DND-41 (cell line): ENCODE data around the gene LMF1.

Experiments
- EZH2 ChIP-seq: IDR thresholded peaks from 3 replicates; pipeline ENCODE4 v1.6.1; 2012; ENCODE audit warnings: borderline replicate concordance, low read depth, mild to moderate bottlenecking, moderate library complexity, low read length, inconsistent platforms; ENCODE audit not compliant: severe bottlenecking
- TF ChIP-seq, protein P1 (sequence below): IDR thresholded peaks from 2 replicates; pipeline ENCODE4 v1.5.1; 2012; ENCODE audit warnings: borderline replicate concordance, low read length, moderate library complexity, mild to moderate bottlenecking; ENCODE audit not compliant: poor library complexity, severe bottlenecking; ENCODE audit errors: extremely low read depth

DNA sequence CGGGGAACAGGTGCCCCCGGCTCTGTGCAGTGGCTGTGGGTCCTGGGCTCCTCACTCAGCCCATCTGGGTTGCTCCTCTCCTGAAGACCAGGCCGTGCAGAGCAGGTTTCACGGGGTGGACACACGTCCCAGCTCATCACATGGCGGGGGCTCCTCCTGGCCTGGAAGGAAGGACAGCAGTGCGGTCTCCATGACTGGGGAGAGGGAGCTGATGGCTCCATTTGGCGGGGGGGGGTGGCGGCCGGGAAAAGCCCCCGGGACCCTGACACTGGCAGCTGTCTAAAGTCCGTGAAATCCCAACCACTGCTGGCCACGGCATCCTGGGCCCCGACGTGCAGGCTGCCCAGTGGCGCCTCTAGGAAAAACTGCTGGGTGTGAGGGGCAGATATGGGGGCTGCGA, 29.8 kb upstream of the LMF1 start:
- no peak for TF ChIP-seq EZH2
- TF ChIP-seq, protein P1, sequence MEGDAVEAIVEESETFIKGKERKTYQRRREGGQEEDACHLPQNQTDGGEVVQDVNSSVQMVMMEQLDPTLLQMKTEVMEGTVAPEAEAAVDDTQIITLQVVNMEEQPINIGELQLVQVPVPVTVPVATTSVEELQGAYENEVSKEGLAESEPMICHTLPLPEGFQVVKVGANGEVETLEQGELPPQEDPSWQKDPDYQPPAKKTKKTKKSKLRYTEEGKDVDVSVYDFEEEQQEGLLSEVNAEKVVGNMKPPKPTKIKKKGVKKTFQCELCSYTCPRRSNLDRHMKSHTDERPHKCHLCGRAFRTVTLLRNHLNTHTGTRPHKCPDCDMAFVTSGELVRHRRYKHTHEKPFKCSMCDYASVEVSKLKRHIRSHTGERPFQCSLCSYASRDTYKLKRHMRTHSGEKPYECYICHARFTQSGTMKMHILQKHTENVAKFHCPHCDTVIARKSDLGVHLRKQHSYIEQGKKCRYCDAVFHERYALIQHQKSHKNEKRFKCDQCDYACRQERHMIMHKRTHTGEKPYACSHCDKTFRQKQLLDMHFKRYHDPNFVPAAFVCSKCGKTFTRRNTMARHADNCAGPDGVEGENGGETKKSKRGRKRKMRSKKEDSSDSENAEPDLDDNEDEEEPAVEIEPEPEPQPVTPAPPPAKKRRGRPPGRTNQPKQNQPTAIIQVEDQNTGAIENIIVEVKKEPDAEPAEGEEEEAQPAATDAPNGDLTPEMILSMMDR: no peak
